NB4 (cell line): ENCODE data around the gene HTRA1.

ENCODE experiments used
- DNase-seq: peaks from one replicate; pipeline ENCODE4 v3.0.0; 2010; ENCODE audit warnings: low read depth
- H3K4me3 ChIP-seq: one replicate; pipeline ENCODE4 v1.5.1; 2011; ENCODE audit warnings: mild to moderate bottlenecking, low read depth, low read length, moderate library complexity
- MYC ChIP-seq: IDR thresholded peaks from 2 replicates; pipeline ENCODE4 v1.6.1; 2011; ENCODE audit warnings: low read depth, low read length
- POLR2A ChIP-seq: IDR thresholded peaks from 2 replicates; pipeline ENCODE4 v1.6.1; 2011; ENCODE audit warnings: mild to moderate bottlenecking; ENCODE audit not compliant: insufficient read length; ENCODE audit errors: extremely low read depth
- TF ChIP-seq, protein P1 (sequence below): IDR thresholded peaks from one replicate; pipeline ENCODE4 v1.5.1; 2012; ENCODE audit warnings: low read depth, low read length
- TF ChIP-seq, protein P2 (sequence below): IDR thresholded peaks from 2 replicates; pipeline ENCODE4 v1.6.1; 2011; ENCODE audit warnings: low read depth, low read length

HTRA1 gene

GRCh38 chr10:122487174-122487765, 25.9 kb downstream of the HTRA1 start:
- no peak for DNase-seq
- no peak overlapping the region for H3K4me3 ChIP-seq
- TF ChIP-seq, protein P1, sequence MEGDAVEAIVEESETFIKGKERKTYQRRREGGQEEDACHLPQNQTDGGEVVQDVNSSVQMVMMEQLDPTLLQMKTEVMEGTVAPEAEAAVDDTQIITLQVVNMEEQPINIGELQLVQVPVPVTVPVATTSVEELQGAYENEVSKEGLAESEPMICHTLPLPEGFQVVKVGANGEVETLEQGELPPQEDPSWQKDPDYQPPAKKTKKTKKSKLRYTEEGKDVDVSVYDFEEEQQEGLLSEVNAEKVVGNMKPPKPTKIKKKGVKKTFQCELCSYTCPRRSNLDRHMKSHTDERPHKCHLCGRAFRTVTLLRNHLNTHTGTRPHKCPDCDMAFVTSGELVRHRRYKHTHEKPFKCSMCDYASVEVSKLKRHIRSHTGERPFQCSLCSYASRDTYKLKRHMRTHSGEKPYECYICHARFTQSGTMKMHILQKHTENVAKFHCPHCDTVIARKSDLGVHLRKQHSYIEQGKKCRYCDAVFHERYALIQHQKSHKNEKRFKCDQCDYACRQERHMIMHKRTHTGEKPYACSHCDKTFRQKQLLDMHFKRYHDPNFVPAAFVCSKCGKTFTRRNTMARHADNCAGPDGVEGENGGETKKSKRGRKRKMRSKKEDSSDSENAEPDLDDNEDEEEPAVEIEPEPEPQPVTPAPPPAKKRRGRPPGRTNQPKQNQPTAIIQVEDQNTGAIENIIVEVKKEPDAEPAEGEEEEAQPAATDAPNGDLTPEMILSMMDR = no peak
- TF ChIP-seq, protein P2, sequence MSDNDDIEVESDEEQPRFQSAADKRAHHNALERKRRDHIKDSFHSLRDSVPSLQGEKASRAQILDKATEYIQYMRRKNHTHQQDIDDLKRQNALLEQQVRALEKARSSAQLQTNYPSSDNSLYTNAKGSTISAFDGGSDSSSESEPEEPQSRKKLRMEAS = peak; percentile 43; the same call in 1 of the 2 replicates

GRCh38 chr10:122490268-122490667, 28.9 kb downstream of the HTRA1 start:
- no peak for DNase-seq
- no peak for TF ChIP-seq POLR2A
- TF ChIP-seq, protein P1 = no peak
- TF ChIP-seq, protein P2 = no peak
- TF ChIP-seq MYC = no peak
- H3K4me3 ChIP-seq = no peak overlapping the region

- no peak overlapping the region for H3K4me3 ChIP-seq
- no peak for DNase-seq
- TF ChIP-seq, protein P1 = no peak
- TF ChIP-seq, protein P2 = no peak
- TF ChIP-seq POLR2A = no peak
- TF ChIP-seq MYC = no peak
These were observed 29.7 kb downstream of the HTRA1 start for GRCh38 chr10:122490786-122491680.

- TF ChIP-seq, protein P2 = no peak
- TF ChIP-seq MYC (no peak), POLR2A (no peak)
- TF ChIP-seq, protein P1 = no peak
- no peak overlapping the region for H3K4me3 ChIP-seq
- DNase-seq = no peak
These were observed 30.7 kb downstream of the HTRA1 start for GRCh38 chr10:122492006-122492405.

GRCh38 chr10:122492999-122493481, 31.7 kb downstream of the HTRA1 start:
- TF ChIP-seq, protein P2 = no peak
- TF ChIP-seq, protein P1 = no peak
- no peak for TF ChIP-seq MYC
- TF ChIP-seq POLR2A = no peak
- H3K4me3 ChIP-seq = no peak overlapping the region
- no peak for DNase-seq
